ENCODE results near the gene TRAF7.

- no peak for TF ChIP-seq CTCF (IDR thresholded peaks at IDR 0.05)
- TF ChIP-seq EP300 (IDR thresholded peaks at IDR 0.05) = no peak
These were observed 1.3 kb downstream of the TRAF7 start for GRCh38 chr16:2156849-2157224.

Data from ovary (tissue), 3 donors.